Keratinocyte (primary cell): ENCODE results near the gene CMSS1. TPM values are rescaled to one million over a fixed set of nuclear protein-coding genes. Genes with fewer than 3 reads are reported as not detected.

Experiments used
- DNase-seq: peaks from one replicate; pipeline ENCODE4 v3.0.0-alpha.2; 2011; ENCODE audit warnings: low read depth, missing footprints, low spot score
- FAIRE-seq: peaks from 2 replicates; lab custom pipeline; 2011; peaks lifted over from hg19 to GRCh38; lab: Jason Lieb, UNC
- H2AFZ ChIP-seq: 2 replicates; pipeline ENCODE4 v1.6.0; 2012; ENCODE audit warnings: low read length, control low read depth, inconsistent platforms; ENCODE audit not compliant: control insufficient read depth
- H3K27ac ChIP-seq: 2 replicates; pipeline ENCODE4 v1.5.1; 2011; ENCODE audit warnings: low read length; ENCODE audit not compliant: control insufficient read depth, insufficient read depth
- H3K27me3 ChIP-seq: 3 replicates; pipeline ENCODE4 v1.6.0; 2011; ENCODE audit warnings: low read length; ENCODE audit not compliant: control insufficient read depth, insufficient read depth; ENCODE audit errors: extremely low read depth
- H3K36me3 ChIP-seq, 2 experiments: 2 replicates in 1 of 2; 3 replicates in 1 of 2; pipeline ENCODE4 v1.5.1; 2011; ENCODE audit warnings: low read length in 2 of 2, mild to moderate bottlenecking in 1 of 2; ENCODE audit not compliant: control insufficient read depth in 2 of 2, insufficient read depth in 2 of 2; ENCODE audit errors: extremely low read depth in 1 of 2
- H3K4me1 ChIP-seq: 3 replicates; pipeline ENCODE4 v1.5.1; 2011; ENCODE audit warnings: low read length; ENCODE audit not compliant: control insufficient read depth, insufficient read depth; ENCODE audit errors: extremely low read depth
- H3K4me2 ChIP-seq: 3 replicates; pipeline ENCODE4 v1.6.0; 2011; ENCODE audit warnings: low read depth, low read length; ENCODE audit not compliant: control insufficient read depth, insufficient read depth; ENCODE audit errors: extremely low read depth
- H3K4me3 ChIP-seq, 3 experiments: fragments of 200-600 bp in 1 of 3; sonication (generic) in 1 of 3; 2 replicates in 2 of 3; 3 replicates in 1 of 3; pipeline ENCODE4 v1.5.1; 2011 to 2016; ENCODE audit warnings: low read length in 3 of 3, mild to moderate bottlenecking in 3 of 3, control low read depth in 2 of 3, inconsistent platforms in 1 of 3, low read depth in 1 of 3, mixed read lengths in 1 of 3, mixed run types in 1 of 3, moderate library complexity in 1 of 3; ENCODE audit not compliant: control insufficient read depth in 2 of 3, insufficient read depth in 2 of 3; ENCODE audit errors: extremely low read depth in 1 of 3
- H3K79me2 ChIP-seq: 2 replicates; pipeline ENCODE4 v1.6.0; 2012; ENCODE audit warnings: low read length; ENCODE audit not compliant: control insufficient read depth, insufficient read depth
- H3K9ac ChIP-seq: 3 replicates; pipeline ENCODE4 v1.6.0; 2011; ENCODE audit warnings: low read length; ENCODE audit not compliant: control insufficient read depth, insufficient read depth; ENCODE audit errors: extremely low read depth
- H3K9me1 ChIP-seq: 3 replicates; pipeline ENCODE4 v1.6.0; 2011; ENCODE audit warnings: low read length; ENCODE audit not compliant: control insufficient read depth, insufficient read depth; ENCODE audit errors: extremely low read depth
- H3K9me3 ChIP-seq: 2 replicates; pipeline ENCODE4 v1.5.1; 2012; ENCODE audit warnings: low read depth, low read length; ENCODE audit not compliant: control insufficient read depth
- H4K20me1 ChIP-seq: 3 replicates; pipeline ENCODE4 v1.6.0; 2011; ENCODE audit warnings: low read length; ENCODE audit not compliant: control insufficient read depth, insufficient read depth; ENCODE audit errors: extremely low read depth
- CTCF ChIP-seq, 3 experiments: IDR thresholded peaks in 1 of 3; conservative IDR thresholded peaks in 1 of 3; optimal IDR thresholded peaks in 1 of 3; 2 replicates in 2 of 3; 3 replicates in 1 of 3; pipeline versions ENCODE3 to v1.5.1; 2011; ENCODE audit warnings: low read length in 3 of 3, mild to moderate bottlenecking in 3 of 3, moderate library complexity in 2 of 3, control low read depth in 1 of 3, inconsistent platforms in 1 of 3; ENCODE audit not compliant: insufficient read depth in 2 of 3; ENCODE audit errors: extremely low read depth in 1 of 3
- EZH2 ChIP-seq: IDR thresholded peaks from one replicate; pipeline ENCODE4 v1.6.1; 2012; ENCODE audit warnings: inconsistent platforms, mild to moderate bottlenecking, low read length, moderate library complexity
- dilution Hi-C: fragments of 300-500 bp; cut with MboI; formaldehyde crosslinking; loops from one replicate; pipeline ENCODE4 v1.7.0; 2020; ENCODE audit warnings: low sequenced_read_pairs; ENCODE audit not compliant: extremely low pct_ligation_motif_present
- polyA plus RNA-seq, 5 experiments: library from polyadenylated mRNA; depleted of rRNA in 3 of 5; stranded (reverse) in 3 of 5; stranded (forward) in 1 of 5; unstranded in 1 of 5; fragments of >200 nt; gene quantifications; 1 replicate in 1 of 5; 2 replicates in 3 of 5; 3 replicates in 1 of 5; pipeline versions ENCODE4 v1.2.1 to v1.2.3, GENCODE V29; 2011 to 2012; ENCODE audit warnings: missing spikeins in 2 of 5, low read depth in 1 of 5, low replicate concordance in 1 of 5

CMSS1 gene
- polyA plus RNA-seq, 1 donor (not counting 4 experiments of a cell fraction or from before 2014, with no cell fraction given): 37.2 TPM

GRCh38 chr3:99859825-99860224 is 42.2 kb downstream of the CMSS1 start:
- DNase-seq (peak; percentile 32), FAIRE-seq (peak; percentile 71)
- Histone ChIP-seq H2AFZ (no peak overlapping the region), H3K79me2 (peaks cover 43% of the 10 kb centered on the region), H3K27me3 (no peaks in the 10 kb centered on the region), H3K4me3 (no peak overlapping the region), H3K4me1 (peaks cover 15% of the 10 kb centered on the region), H4K20me1 (no peaks in the 10 kb centered on the region), H3K27ac (peak overlapping the region; percentile 45), H3K36me3 (peaks cover 18 to 23% of the 10 kb centered on the region in 2 experiments), H3K4me2 (no peak overlapping the region), H3K9me1 (peaks cover 4% of the 10 kb centered on the region), H3K9me3 (no peaks in the 10 kb centered on the region), H3K9ac (no peak overlapping the region)
- TF ChIP-seq EZH2: no peak
- dilution Hi-C loops: no loop called here

DNA sequence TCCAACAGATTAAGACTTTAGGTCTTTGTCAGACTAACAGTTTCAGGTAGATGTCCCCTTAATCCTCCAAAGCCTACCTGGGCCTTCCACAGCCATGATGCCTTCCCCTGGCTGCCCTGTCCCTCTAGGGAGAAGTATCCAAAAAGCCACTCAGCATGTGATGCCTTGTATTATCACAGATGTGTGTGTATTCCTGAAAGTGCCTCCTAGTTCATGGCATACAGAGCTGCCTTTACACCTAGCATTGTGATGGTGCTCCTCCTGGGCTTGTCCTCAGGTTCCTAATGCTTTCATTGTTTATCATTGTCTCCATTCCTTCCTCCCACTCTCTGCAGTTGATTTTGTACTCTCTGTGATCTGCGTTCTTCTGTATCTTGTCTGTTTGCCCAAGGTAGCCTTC is 43.6 kb downstream of the CMSS1 start:
- H3K36me3 ChIP-seq: peaks cover 18 to 25% of the 10 kb centered on the region in 2 experiments
- H3K79me2 ChIP-seq: peaks cover 42% of the 10 kb centered on the region
- peaks cover 15% of the 10 kb centered on the region for H3K4me1 ChIP-seq
- dilution Hi-C loops: no loop called here
- no peak overlapping the region for H3K9ac ChIP-seq
- H2AFZ ChIP-seq: no peak overlapping the region
- no peaks in the 10 kb centered on the region for H3K9me3 ChIP-seq
- no peaks in the 10 kb centered on the region for H4K20me1 ChIP-seq
- H3K27me3 ChIP-seq: no peaks in the 10 kb centered on the region
- H3K4me3 ChIP-seq: no peak overlapping the region
- no peak for FAIRE-seq
- DNase-seq: no peak
- peaks cover 2% of the 10 kb centered on the region for H3K9me1 ChIP-seq
- no peak for TF ChIP-seq EZH2
- no peak for TF ChIP-seq CTCF (optimal IDR thresholded peaks at IDR 0.05 in 1 of 3, IDR thresholded peaks at IDR 0.05 in 1 of 3, conservative IDR thresholded peaks at IDR 0.05 in 1 of 3; ENCODE audit: extremely low read depth in 1 of 3, insufficient read depth in 2 of 3, low read length in 3 of 3)
- no peak overlapping the region for H3K4me2 ChIP-seq
- no peak overlapping the region for H3K27ac ChIP-seq

DNA sequence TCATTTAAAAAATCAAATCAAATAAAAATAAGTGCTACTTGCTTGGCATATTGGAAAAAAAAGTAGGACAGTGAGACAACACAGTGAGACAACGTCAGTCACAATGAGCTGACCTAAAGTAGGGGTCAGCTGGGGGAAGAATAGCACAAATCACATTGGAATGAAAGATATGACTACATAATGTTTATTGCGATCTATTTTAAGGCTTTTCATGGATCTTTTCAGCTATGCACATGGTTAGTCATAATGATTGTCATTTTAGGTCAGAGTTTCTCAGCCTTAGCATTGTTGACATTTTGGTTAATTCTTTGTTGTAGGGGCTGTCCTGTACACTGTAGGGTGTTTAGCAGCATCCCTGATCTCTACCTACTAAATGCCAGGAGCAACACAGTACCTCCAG is 44.5 kb downstream of the CMSS1 start:
- Histone ChIP-seq H3K4me1 (peaks cover 15% of the 10 kb centered on the region), H3K9me1 (peaks cover 2% of the 10 kb centered on the region), H4K20me1 (no peaks in the 10 kb centered on the region), H3K27ac (no peak overlapping the region), H3K36me3 (peaks cover 16 to 24% of the 10 kb centered on the region in 2 experiments), H3K79me2 (peaks cover 41% of the 10 kb centered on the region), H3K9me3 (no peaks in the 10 kb centered on the region), H3K4me3 (no peak overlapping the region), H3K4me2 (no peak overlapping the region), H2AFZ (no peak overlapping the region), H3K9ac (no peak overlapping the region), H3K27me3 (no peaks in the 10 kb centered on the region)
- no peak for DNase-seq
- no peak for TF ChIP-seq CTCF (optimal IDR thresholded peaks at IDR 0.05 in 1 of 3, IDR thresholded peaks at IDR 0.05 in 1 of 3, conservative IDR thresholded peaks at IDR 0.05 in 1 of 3; ENCODE audit: extremely low read depth in 1 of 3, insufficient read depth in 2 of 3, low read length in 3 of 3)
- no peak for FAIRE-seq
- dilution Hi-C loops: no loop called here
